HEK293 (cell line): Measurements from ENCODE around the gene PHF20.

Experiments
- BCL11B ChIP-seq: fragments of 450-650 bp; formaldehyde crosslinking; IDR thresholded peaks from 2 replicates; pipeline ENCODE4 v1.5.1; 2016; ENCODE audit warnings: low read depth, missing biosample characterization, missing genetic modification characterization
- GLIS1 ChIP-seq: fragments of 450-650 bp; formaldehyde crosslinking; IDR thresholded peaks from 2 replicates; pipeline ENCODE4 v1.5.1; 2016; ENCODE audit warnings: missing biosample characterization, missing genetic modification characterization
- KLF1 ChIP-seq: fragments of 450-650 bp; formaldehyde crosslinking; IDR thresholded peaks from 2 replicates; pipeline ENCODE4 v1.5.1; 2016; ENCODE audit warnings: missing biosample characterization, missing genetic modification characterization
- PRDM2 ChIP-seq: fragments of 450-650 bp; formaldehyde crosslinking; IDR thresholded peaks from 2 replicates; pipeline ENCODE4 v1.5.1; 2016; ENCODE audit warnings: missing biosample characterization, missing genetic modification characterization, borderline replicate concordance
- YY2 ChIP-seq: fragments of 450-650 bp; formaldehyde crosslinking; IDR thresholded peaks from 2 replicates; pipeline ENCODE4 v1.5.1; 2016; ENCODE audit warnings: missing biosample characterization, missing genetic modification characterization
- ZBTB8A ChIP-seq: fragments of 450-650 bp; formaldehyde crosslinking; IDR thresholded peaks from 2 replicates; pipeline ENCODE4 v1.5.1; 2016; ENCODE audit warnings: missing biosample characterization, missing genetic modification characterization
- ZNF10 ChIP-seq: fragments of 450-650 bp; formaldehyde crosslinking; IDR thresholded peaks from 2 replicates; pipeline ENCODE4 v1.5.1; 2017; ENCODE audit warnings: missing biosample characterization, missing genetic modification characterization
- ZNF133 ChIP-seq: fragments of 450-650 bp; formaldehyde crosslinking; IDR thresholded peaks from 2 replicates; pipeline ENCODE4 v1.5.1; 2016; ENCODE audit warnings: missing biosample characterization, missing genetic modification characterization
- ZNF157 ChIP-seq: fragments of 450-650 bp; formaldehyde crosslinking; IDR thresholded peaks from 2 replicates; pipeline ENCODE4 v1.5.1; 2016; ENCODE audit warnings: missing biosample characterization, missing genetic modification characterization
- ZNF292 ChIP-seq: fragments of 450-650 bp; formaldehyde crosslinking; IDR thresholded peaks from 2 replicates; pipeline ENCODE4 v1.5.1; 2016; ENCODE audit warnings: low read depth, missing biosample characterization, missing genetic modification characterization, borderline replicate concordance
- ZNF324 ChIP-seq: fragments of 450-650 bp; formaldehyde crosslinking; IDR thresholded peaks from 2 replicates; pipeline ENCODE4 v1.5.1; 2016; ENCODE audit warnings: missing biosample characterization, missing genetic modification characterization
- ZNF404 ChIP-seq: fragments of 450-650 bp; formaldehyde crosslinking; IDR thresholded peaks from 2 replicates; pipeline ENCODE4 v1.5.1; 2017; ENCODE audit warnings: missing biosample characterization, missing genetic modification characterization
- ZNF473 ChIP-seq: fragments of 450-650 bp; formaldehyde crosslinking; IDR thresholded peaks from 2 replicates; pipeline ENCODE4 v1.5.1; 2017; ENCODE audit warnings: missing biosample characterization, missing genetic modification characterization
- ZNF48 ChIP-seq: fragments of 450-650 bp; formaldehyde crosslinking; IDR thresholded peaks from 2 replicates; pipeline ENCODE4 v1.5.1; 2016; ENCODE audit warnings: missing biosample characterization, missing genetic modification characterization
- ZNF518A ChIP-seq: fragments of 450-650 bp; formaldehyde crosslinking; conservative IDR thresholded peaks from 2 replicates; pipeline ENCODE4 v1.5.1; 2016; ENCODE audit warnings: low read depth, missing biosample characterization, missing genetic modification characterization
- ZNF600 ChIP-seq: fragments of 450-650 bp; formaldehyde crosslinking; IDR thresholded peaks from 2 replicates; pipeline ENCODE4 v1.5.1; 2016; ENCODE audit warnings: missing biosample characterization, missing genetic modification characterization
- ZNF626 ChIP-seq: fragments of 450-650 bp; sonication (Bioruptor Pico); formaldehyde crosslinking; IDR thresholded peaks from 2 replicates; pipeline ENCODE4 v1.5.1; 2018; ENCODE audit warnings: missing biosample characterization, missing genetic modification characterization, inconsistent platforms
- ZNF629 ChIP-seq: fragments of 450-650 bp; formaldehyde crosslinking; IDR thresholded peaks from 2 replicates; pipeline ENCODE4 v1.5.1; 2017; ENCODE audit warnings: missing biosample characterization, missing genetic modification characterization
- ZSCAN30 ChIP-seq: fragments of 450-650 bp; IDR thresholded peaks from 2 replicates; pipeline ENCODE4 v1.5.1; 2018; ENCODE audit warnings: missing biosample characterization, mild to moderate bottlenecking, missing genetic modification characterization, moderate library complexity
- TF ChIP-seq, protein P1 (sequence below): fragments of 450-650 bp; formaldehyde crosslinking; IDR thresholded peaks from 2 replicates; pipeline ENCODE4 v1.5.1; 2016; ENCODE audit warnings: missing biosample characterization, missing genetic modification characterization
- TF ChIP-seq, protein P2 (sequence below): fragments of 450-650 bp; formaldehyde crosslinking; IDR thresholded peaks from 2 replicates; pipeline ENCODE4 v1.5.1; 2017; ENCODE audit warnings: missing biosample characterization, missing genetic modification characterization
- TF ChIP-seq, protein P3 (sequence below): sonication (generic); formaldehyde crosslinking; IDR thresholded peaks from 2 replicates; pipeline ENCODE4 v1.8.1; 2022; ENCODE audit warnings: mild to moderate bottlenecking, moderate library complexity, missing genetic modification reagents
- TF ChIP-seq, protein P4 (sequence below): fragments of 450-650 bp; formaldehyde crosslinking; optimal IDR thresholded peaks from 2 replicates; pipeline ENCODE3; 2016; ENCODE audit warnings: missing biosample characterization, mild to moderate bottlenecking, missing genetic modification characterization

PHF20 gene

GRCh38 chr20:35771689-35772562 lies at the start of gene PHF20 (continued):
- TF ChIP-seq ZSCAN30 (no peak), ZNF157 (tag by site-specific recombination) (no peak), YY2 (0 out of 2 replicates have a peak, but pooled peaks have one; percentile 40), ZNF518A (tag by site-specific recombination) (peak; percentile 41; the same call in 1 of the 2 replicates), ZNF133 (tag by site-specific recombination) (no peak; the same call in 1 of the 2 replicates), ZNF629 (tag by site-specific recombination) (peak; percentile 99), ZNF600 (tag by site-specific recombination) (peak; percentile 56; the same call in 1 of the 2 replicates), ZNF626 (tag by site-specific recombination) (no peak), ZNF324 (peak; percentile 83), ZNF404 (tag by site-specific recombination) (no peak), GLIS1 (tag by site-specific recombination) (peak; percentile 42; the same call in 1 of the 2 replicates), ZNF10 (tag by site-specific recombination) (peak; percentile 62; the same call in 1 of the 2 replicates), BCL11B (tag by site-specific recombination) (no peak), ZNF292 (tag by site-specific recombination) (no peak), ZNF48 (no peak), ZBTB8A (peak; percentile 74), PRDM2 (tag by site-specific recombination) (no peak), ZNF473 (no peak), KLF1 (peak; percentile 81)
- TF ChIP-seq, protein P1, sequence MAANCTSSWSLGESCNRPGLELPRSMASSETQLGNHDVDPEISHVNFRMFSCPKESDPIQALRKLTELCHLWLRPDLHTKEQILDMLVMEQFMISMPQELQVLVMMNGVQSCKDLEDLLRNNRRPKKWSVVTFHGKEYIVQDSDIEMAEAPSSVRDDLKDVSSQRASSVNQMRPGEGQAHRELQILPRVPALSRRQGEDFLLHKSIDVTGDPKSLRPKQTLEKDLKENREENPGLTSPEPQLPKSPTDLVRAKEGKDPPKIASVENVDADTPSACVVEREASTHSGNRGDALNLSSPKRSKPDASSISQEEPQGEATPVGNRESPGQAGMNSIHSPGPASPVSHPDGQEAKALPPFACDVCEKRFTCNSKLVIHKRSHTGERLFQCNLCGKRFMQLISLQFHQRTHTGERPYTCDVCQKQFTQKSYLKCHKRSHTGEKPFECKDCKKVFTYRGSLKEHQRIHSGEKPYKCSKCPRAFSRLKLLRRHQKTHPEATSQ: 0 out of 2 replicates have a peak, but pooled peaks have one; percentile 73
- TF ChIP-seq, protein P2, sequence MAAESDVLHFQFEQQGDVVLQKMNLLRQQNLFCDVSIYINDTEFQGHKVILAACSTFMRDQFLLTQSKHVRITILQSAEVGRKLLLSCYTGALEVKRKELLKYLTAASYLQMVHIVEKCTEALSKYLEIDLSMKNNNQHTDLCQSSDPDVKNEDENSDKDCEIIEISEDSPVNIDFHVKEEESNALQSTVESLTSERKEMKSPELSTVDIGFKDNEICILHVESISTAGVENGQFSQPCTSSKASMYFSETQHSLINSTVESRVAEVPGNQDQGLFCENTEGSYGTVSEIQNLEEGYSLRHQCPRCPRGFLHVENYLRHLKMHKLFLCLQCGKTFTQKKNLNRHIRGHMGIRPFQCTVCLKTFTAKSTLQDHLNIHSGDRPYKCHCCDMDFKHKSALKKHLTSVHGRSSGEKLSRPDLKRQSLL (tag by site-specific recombination): no peak
- TF ChIP-seq, protein P3, sequence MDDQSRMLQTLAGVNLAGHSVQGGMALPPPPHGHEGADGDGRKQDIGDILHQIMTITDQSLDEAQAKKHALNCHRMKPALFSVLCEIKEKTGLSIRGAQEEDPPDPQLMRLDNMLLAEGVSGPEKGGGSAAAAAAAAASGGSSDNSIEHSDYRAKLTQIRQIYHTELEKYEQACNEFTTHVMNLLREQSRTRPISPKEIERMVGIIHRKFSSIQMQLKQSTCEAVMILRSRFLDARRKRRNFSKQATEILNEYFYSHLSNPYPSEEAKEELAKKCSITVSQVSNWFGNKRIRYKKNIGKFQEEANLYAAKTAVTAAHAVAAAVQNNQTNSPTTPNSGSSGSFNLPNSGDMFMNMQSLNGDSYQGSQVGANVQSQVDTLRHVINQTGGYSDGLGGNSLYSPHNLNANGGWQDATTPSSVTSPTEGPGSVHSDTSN (CRISPR knock-in tag): no peak
- TF ChIP-seq, protein P4, sequence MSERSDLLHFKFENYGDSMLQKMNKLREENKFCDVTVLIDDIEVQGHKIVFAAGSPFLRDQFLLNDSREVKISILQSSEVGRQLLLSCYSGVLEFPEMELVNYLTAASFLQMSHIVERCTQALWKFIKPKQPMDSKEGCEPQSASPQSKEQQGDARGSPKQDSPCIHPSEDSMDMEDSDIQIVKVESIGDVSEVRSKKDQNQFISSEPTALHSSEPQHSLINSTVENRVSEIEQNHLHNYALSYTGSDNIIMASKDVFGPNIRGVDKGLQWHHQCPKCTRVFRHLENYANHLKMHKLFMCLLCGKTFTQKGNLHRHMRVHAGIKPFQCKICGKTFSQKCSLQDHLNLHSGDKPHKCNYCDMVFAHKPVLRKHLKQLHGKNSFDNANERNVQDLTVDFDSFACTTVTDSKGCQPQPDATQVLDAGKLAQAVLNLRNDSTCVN: peak; percentile 70
